Neural cell (in vitro differentiated cells): ENCODE data around the gene CLCNKB. TPM values are rescaled to one million over a fixed set of nuclear protein-coding genes. Genes with fewer than 3 reads are reported as not detected.

Experiments used
- H2AFZ ChIP-seq: fragments of 200-600, 300-800 bp; sonication (generic), shearing (Covaris generic); 2 replicates; pipeline ENCODE4 v1.6.0; 2014; ENCODE audit warnings: low read depth, mild to moderate bottlenecking, antibody characterized with exemption, low read length, moderate library complexity
- H3F3A ChIP-seq: fragments of 200-600 bp; shearing (Covaris generic); 2 replicates; pipeline ENCODE4 v1.6.1; 2016; ENCODE audit warnings: mild to moderate bottlenecking, moderate library complexity, mixed read lengths, antibody characterized with exemption, low read length; ENCODE audit not compliant: insufficient read depth, poor library complexity, severe bottlenecking
- H3K27ac ChIP-seq: fragments of 200-600, 300-800 bp; sonication (generic), shearing (Covaris generic); 2 replicates; pipeline ENCODE4 v1.5.1; 2014; ENCODE audit warnings: mild to moderate bottlenecking, low read length, moderate library complexity
- H3K27me3 ChIP-seq: fragments of 300-800, 200-600 bp; sonication (generic), shearing (Covaris generic); 2 replicates; pipeline ENCODE4 v1.6.0; 2014; ENCODE audit warnings: mild to moderate bottlenecking, low read depth, low read length, moderate library complexity; ENCODE audit not compliant: insufficient read depth
- H3K36me3 ChIP-seq: fragments of 300-800, 200-600 bp; sonication (generic), shearing (Covaris generic); 2 replicates; pipeline ENCODE4 v1.5.1; 2014; ENCODE audit warnings: mild to moderate bottlenecking, antibody characterized with exemption, low read length, moderate library complexity; ENCODE audit not compliant: insufficient read depth
- H3K4me2 ChIP-seq: fragments of 300-800, 200-600 bp; sonication (generic), shearing (Covaris generic); 2 replicates; pipeline ENCODE4 v1.6.0; 2014; ENCODE audit warnings: mild to moderate bottlenecking, low read length
- H3K4me3 ChIP-seq: fragments of 300-800, 200-600 bp; sonication (generic), shearing (Covaris generic); 2 replicates; pipeline ENCODE4 v1.5.1; 2014; ENCODE audit warnings: mild to moderate bottlenecking, low read length, moderate library complexity
- H3K79me2 ChIP-seq: fragments of 200-600 bp; shearing (Covaris generic); replicated peaks from 2 replicates; pipeline ENCODE4 v1.6.0; 2014; ENCODE audit warnings: mild to moderate bottlenecking, low read length, moderate library complexity; ENCODE audit not compliant: insufficient read depth
- H3K9ac ChIP-seq: fragments of 300-800, 200-600 bp; sonication (generic), shearing (Covaris generic); 2 replicates; pipeline ENCODE4 v1.6.1; 2016; ENCODE audit warnings: mild to moderate bottlenecking, low read length, mixed read lengths
- H3K9me2 ChIP-seq: fragments of 200-600 bp; shearing (Covaris generic); 2 replicates; pipeline ENCODE4 v1.6.1; 2016; ENCODE audit warnings: mild to moderate bottlenecking, low read length, mixed read lengths; ENCODE audit not compliant: insufficient read depth
- H3K9me3 ChIP-seq: fragments of 200-600, 300-800 bp; sonication (generic), shearing (Covaris generic); 2 replicates; pipeline ENCODE4 v1.6.1; 2016; ENCODE audit warnings: mild to moderate bottlenecking, mixed run types, low read length, moderate library complexity, mixed read lengths
- H4K20me1 ChIP-seq: fragments of 200-600 bp; shearing (Covaris generic); 2 replicates; pipeline ENCODE4 v1.6.1; 2016; ENCODE audit warnings: mild to moderate bottlenecking, mixed run types; ENCODE audit not compliant: insufficient read depth
- CTCF ChIP-seq: fragments of 450-650 bp; IDR thresholded peaks from 2 replicates; pipeline ENCODE4 v1.5.1; 2014; ENCODE audit warnings: antibody characterized with exemption, mild to moderate bottlenecking, moderate library complexity; ENCODE audit not compliant: poor library complexity, severe bottlenecking
- EP300 ChIP-seq: fragments of 450-650 bp; conservative IDR thresholded peaks from 2 replicates; pipeline ENCODE4 v1.6.1; 2014; ENCODE audit warnings: antibody characterized with exemption, mild to moderate bottlenecking, moderate library complexity; ENCODE audit not compliant: poor library complexity, severe bottlenecking
- EZH2 ChIP-seq: fragments of 200-600, 300-800 bp; shearing (Covaris generic), sonication (generic); IDR thresholded peaks from 2 replicates; pipeline ENCODE4 v1.6.1; 2014; ENCODE audit warnings: antibody characterized with exemption, low read length, borderline replicate concordance, mild to moderate bottlenecking; ENCODE audit not compliant: insufficient read depth, poor library complexity, severe bottlenecking
- MXI1 ChIP-seq: fragments of 450-650 bp; conservative IDR thresholded peaks from 2 replicates; pipeline ENCODE4 v1.6.1; 2014; ENCODE audit warnings: antibody characterized with exemption, mild to moderate bottlenecking; ENCODE audit not compliant: poor library complexity, severe bottlenecking
- POLR2AphosphoS5 ChIP-seq: IDR thresholded peaks from 2 replicates; pipeline ENCODE4 v1.6.1; 2012
- RAD21 ChIP-seq: fragments of 450-650 bp; conservative IDR thresholded peaks from 2 replicates; pipeline ENCODE4 v1.6.1; 2014; ENCODE audit warnings: antibody characterized with exemption, mild to moderate bottlenecking, moderate library complexity
- SMC3 ChIP-seq: fragments of 450-650 bp; conservative IDR thresholded peaks from 2 replicates; pipeline ENCODE4 v1.6.1; 2014; ENCODE audit warnings: antibody characterized with exemption, mild to moderate bottlenecking, moderate library complexity; ENCODE audit not compliant: poor library complexity
- TAF1 ChIP-seq: IDR thresholded peaks from 2 replicates; pipeline ENCODE4 v1.6.1; 2012; ENCODE audit warnings: low read depth
- polyA plus RNA-seq: library from polyadenylated mRNA; depleted of rRNA; stranded (reverse); fragments of >200 nt; gene quantifications from 2 replicates; pipeline ENCODE4 v1.2.3, GENCODE V29; 2014
- TF ChIP-seq, protein P1 (sequence below): IDR thresholded peaks from 2 replicates; pipeline ENCODE4 v1.6.1; 2012; ENCODE audit warnings: borderline replicate concordance

Gene CLCNKB
- polyA plus RNA-seq, 1 donor from 2014 or later = not detected

DNA sequence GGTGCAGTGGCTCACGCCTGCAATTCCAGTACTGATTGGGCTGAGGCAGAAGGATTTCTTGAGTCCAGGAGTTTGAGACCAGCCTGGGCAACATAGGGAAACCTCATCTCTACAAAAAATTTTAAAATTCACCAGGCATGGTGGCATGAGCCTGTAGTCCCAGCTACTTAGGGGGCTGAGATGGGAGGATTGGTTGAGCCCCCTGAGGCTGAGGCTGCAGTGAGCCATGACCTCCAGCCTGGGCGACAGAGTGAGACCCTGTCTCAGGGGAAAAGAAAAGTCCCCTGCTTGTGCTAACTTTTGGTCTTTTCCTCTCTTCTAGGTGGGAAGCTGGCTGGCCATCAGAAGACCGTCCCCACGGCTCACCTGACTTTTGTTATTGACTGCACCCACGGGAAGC lies 38.0 kb upstream of the CLCNKB start:
- H3K4me2 ChIP-seq = no peak overlapping the region
- no peaks in the 10 kb centered on the region for H3K36me3 ChIP-seq
- no peaks in the 10 kb centered on the region for H4K20me1 ChIP-seq
- no peak for TF ChIP-seq EP300
- no peak for TF ChIP-seq CTCF
- TF ChIP-seq, protein P1, sequence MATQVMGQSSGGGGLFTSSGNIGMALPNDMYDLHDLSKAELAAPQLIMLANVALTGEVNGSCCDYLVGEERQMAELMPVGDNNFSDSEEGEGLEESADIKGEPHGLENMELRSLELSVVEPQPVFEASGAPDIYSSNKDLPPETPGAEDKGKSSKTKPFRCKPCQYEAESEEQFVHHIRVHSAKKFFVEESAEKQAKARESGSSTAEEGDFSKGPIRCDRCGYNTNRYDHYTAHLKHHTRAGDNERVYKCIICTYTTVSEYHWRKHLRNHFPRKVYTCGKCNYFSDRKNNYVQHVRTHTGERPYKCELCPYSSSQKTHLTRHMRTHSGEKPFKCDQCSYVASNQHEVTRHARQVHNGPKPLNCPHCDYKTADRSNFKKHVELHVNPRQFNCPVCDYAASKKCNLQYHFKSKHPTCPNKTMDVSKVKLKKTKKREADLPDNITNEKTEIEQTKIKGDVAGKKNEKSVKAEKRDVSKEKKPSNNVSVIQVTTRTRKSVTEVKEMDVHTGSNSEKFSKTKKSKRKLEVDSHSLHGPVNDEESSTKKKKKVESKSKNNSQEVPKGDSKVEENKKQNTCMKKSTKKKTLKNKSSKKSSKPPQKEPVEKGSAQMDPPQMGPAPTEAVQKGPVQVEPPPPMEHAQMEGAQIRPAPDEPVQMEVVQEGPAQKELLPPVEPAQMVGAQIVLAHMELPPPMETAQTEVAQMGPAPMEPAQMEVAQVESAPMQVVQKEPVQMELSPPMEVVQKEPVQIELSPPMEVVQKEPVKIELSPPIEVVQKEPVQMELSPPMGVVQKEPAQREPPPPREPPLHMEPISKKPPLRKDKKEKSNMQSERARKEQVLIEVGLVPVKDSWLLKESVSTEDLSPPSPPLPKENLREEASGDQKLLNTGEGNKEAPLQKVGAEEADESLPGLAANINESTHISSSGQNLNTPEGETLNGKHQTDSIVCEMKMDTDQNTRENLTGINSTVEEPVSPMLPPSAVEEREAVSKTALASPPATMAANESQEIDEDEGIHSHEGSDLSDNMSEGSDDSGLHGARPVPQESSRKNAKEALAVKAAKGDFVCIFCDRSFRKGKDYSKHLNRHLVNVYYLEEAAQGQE = no peak
- no peak for TF ChIP-seq EZH2
- TF ChIP-seq TAF1 = no peak
- no peak for TF ChIP-seq POLR2AphosphoS5
- no peak for TF ChIP-seq MXI1
- no peak for TF ChIP-seq SMC3
- TF ChIP-seq RAD21 = no peak
- no peaks in the 10 kb centered on the region for H3K79me2 ChIP-seq
- H3K9me2 ChIP-seq = no peaks in the 10 kb centered on the region
- H2AFZ ChIP-seq = no peak overlapping the region
- H3K4me3 ChIP-seq = no peak overlapping the region
- H3K27me3 ChIP-seq = no peaks in the 10 kb centered on the region
- H3F3A ChIP-seq = no peaks in the 10 kb centered on the region
- H3K9ac ChIP-seq = no peak overlapping the region
- H3K27ac ChIP-seq = no peak overlapping the region
- H3K9me3 ChIP-seq = no peaks in the 10 kb centered on the region

DNA sequence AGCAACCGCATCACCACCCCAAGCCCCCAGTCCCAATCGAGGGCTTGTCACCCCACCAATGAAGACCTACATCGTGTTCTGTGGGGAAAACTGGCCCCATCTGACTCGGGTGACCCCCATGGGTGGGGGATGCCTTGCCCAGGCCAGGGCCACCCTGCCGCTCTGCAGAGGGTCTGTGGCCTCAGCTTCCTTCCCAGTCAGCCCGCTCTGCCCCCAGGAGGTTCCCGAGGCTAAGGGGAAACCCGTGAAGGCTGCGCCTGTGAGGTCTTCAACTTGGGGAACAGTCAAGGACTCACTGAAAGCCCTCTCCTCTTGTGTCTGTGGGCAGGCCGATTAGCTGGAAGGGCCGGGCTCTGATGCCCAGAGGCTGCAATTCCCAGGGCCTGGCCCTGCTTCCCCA lies 37.6 kb upstream of the CLCNKB start:
- Histone ChIP-seq H3K79me2 (no peaks in the 10 kb centered on the region), H2AFZ (no peak overlapping the region), H3K9me2 (no peaks in the 10 kb centered on the region), H3K4me2 (no peak overlapping the region), H3K36me3 (no peaks in the 10 kb centered on the region), H3K27me3 (no peaks in the 10 kb centered on the region), H3K9me3 (no peaks in the 10 kb centered on the region), H3F3A (no peaks in the 10 kb centered on the region), H3K4me3 (no peak overlapping the region), H4K20me1 (no peaks in the 10 kb centered on the region), H3K9ac (no peak overlapping the region), H3K27ac (no peak overlapping the region)
- TF ChIP-seq EZH2 (no peak), CTCF (no peak), EP300 (no peak), SMC3 (no peak), TAF1 (no peak)
- TF ChIP-seq, protein P1 = no peak
